ENCODE data around the gene RPP25L. TPM values are rescaled to one million over a fixed set of nuclear protein-coding genes. Genes with fewer than 3 reads are reported as not detected.

The RPP25L gene
- total and polyA plus RNA-seq, 10 of the 15 experiments (the other 5 are each of a cell fraction or from before 2014, with no cell fraction given): 7.7 to 30.2 (median 16.8) TPM

GRCh38 chr9:34564617-34565016 is 47.3 kb downstream of the RPP25L start:
- Histone ChIP-seq H3K36me3 (ENCODE audit: control insufficient read depth in 2 of 2, insufficient read depth in 2 of 2, low read length in 1 of 2) (no peaks in the 10 kb centered on the region), H3K79me2 (ENCODE audit: control insufficient read depth, insufficient read depth, low read length) (no peaks in the 10 kb centered on the region), H3K4me2 (ENCODE audit: control insufficient read depth, insufficient read depth) (no peak overlapping the region), H3K4me3 (no peak overlapping the region), H3K27ac (ENCODE audit: control insufficient read depth, insufficient read depth) (no peak overlapping the region), H4K20me1 (ENCODE audit: control insufficient read depth, insufficient read depth) (peaks cover 3% of the 10 kb centered on the region; the same call in 1 of the 2 replicates), H3K9me3 (replicated peaks; ENCODE audit: control insufficient read depth, insufficient read depth, low read length) (peaks cover 6% of the 10 kb centered on the region; the same call in 2 of the 3 replicates), H3K27me3 (replicated peaks in 1 of 2; ENCODE audit: control insufficient read depth in 2 of 2, insufficient read depth in 2 of 2, low read length in 1 of 2) (peaks cover 6 to 14% of the 10 kb centered on the region in 2 experiments), H3K9ac (ENCODE audit: control insufficient read depth, insufficient read depth, low read length) (no peak overlapping the region), H2AFZ (ENCODE audit: control insufficient read depth, low read depth, low read length) (no peak overlapping the region), H3K4me1 (ENCODE audit: control insufficient read depth, insufficient read depth, low read length) (no peaks in the 10 kb centered on the region)
- DNase-seq (ENCODE audit: low read depth, low spot score) (no peak), FAIRE-seq (no peak), ATAC-seq (no peak)
- ChIA-PET SMC1A (ENCODE audit: uncharacterized antibody, unreplicated experiment) (no interaction called here), POLR2A (no interaction called here), RAD21 (ENCODE audit: unreplicated experiment) (no interaction called here), CTCF (interaction anchor here (1.2 kb wide), 1 partner anchor 17 kb away, joined by 3 read pairs; no protein-coding TSS in a partner anchor)
- intact Hi-C loops (cut with micrococcal nuclease; ENCODE audit: unreplicated experiment): no loop called here
- TF ChIP-seq CHD2 (IDR thresholded peaks at IDR 0.05; ENCODE audit: borderline replicate concordance, low read depth, low read length): no peak
- no peak for TF ChIP-seq CEBPB (IDR thresholded peaks at IDR 0.05; ENCODE audit: borderline replicate concordance in 1 of 2, low read depth in 2 of 2, low read length in 2 of 2)
- no peak for TF ChIP-seq GATAD2B (conservative IDR thresholded peaks at IDR 0.05; ENCODE audit: low read depth)
- TF ChIP-seq RBBP5 (conservative IDR thresholded peaks at IDR 0.05): no peak
- TF ChIP-seq, protein P1, sequence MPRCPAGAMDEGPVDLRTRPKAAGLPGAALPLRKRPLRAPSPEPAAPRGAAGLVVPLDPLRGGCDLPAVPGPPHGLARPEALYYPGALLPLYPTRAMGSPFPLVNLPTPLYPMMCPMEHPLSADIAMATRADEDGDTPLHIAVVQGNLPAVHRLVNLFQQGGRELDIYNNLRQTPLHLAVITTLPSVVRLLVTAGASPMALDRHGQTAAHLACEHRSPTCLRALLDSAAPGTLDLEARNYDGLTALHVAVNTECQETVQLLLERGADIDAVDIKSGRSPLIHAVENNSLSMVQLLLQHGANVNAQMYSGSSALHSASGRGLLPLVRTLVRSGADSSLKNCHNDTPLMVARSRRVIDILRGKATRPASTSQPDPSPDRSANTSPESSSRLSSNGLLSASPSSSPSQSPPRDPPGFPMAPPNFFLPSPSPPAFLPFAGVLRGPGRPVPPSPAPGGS (IDR thresholded peaks at IDR 0.05; ENCODE audit: borderline replicate concordance, insufficient read depth, low read depth, low read length, poor library complexity, severe bottlenecking): no peak
- TF ChIP-seq REST (IDR thresholded peaks at IDR 0.05; ENCODE audit: low read depth, low read length): no peak
- 62% methylated on average over 16 of the region's 16 CpGs for WGBS (ENCODE audit: insufficient coverage, insufficient replicate concordance, low lambda C conversion rate, missing lambda C conversion rate)
- BruUV-seq (replicated peaks): no TSS peak
- in situ Hi-C loops (cut with MboI): no loop called here

All from GM12878 (cell line).